Hepatocyte (in vitro differentiated cells): ENCODE results near the gene BCAP29. TPM values are rescaled to one million over a fixed set of nuclear protein-coding genes. Genes with fewer than 3 reads are reported as not detected.

ENCODE experiments used
- DNase-seq: peaks from one replicate; pipeline ENCODE4 v3.0.0-alpha.2; 2016; ENCODE audit warnings: low spot score
- H2AFZ ChIP-seq: fragments of 200-600 bp; sonication (generic); 2 replicates; pipeline ENCODE4 v1.6.0; 2016; ENCODE audit warnings: antibody characterized with exemption, mild to moderate bottlenecking
- H3K27ac ChIP-seq: fragments of 200-600 bp; sonication (generic); 2 replicates; pipeline ENCODE4 v1.5.1; 2016; ENCODE audit warnings: mild to moderate bottlenecking
- H3K27me3 ChIP-seq: fragments of 200-600 bp; sonication (generic); 2 replicates; pipeline ENCODE4 v1.6.1; 2016
- H3K36me3 ChIP-seq: fragments of 200-600 bp; sonication (generic); replicated peaks from 2 replicates; pipeline ENCODE4 v1.5.1; 2016; ENCODE audit warnings: low read depth; ENCODE audit not compliant: insufficient read depth
- H3K4me1 ChIP-seq: fragments of 200-600 bp; sonication (generic); 2 replicates; pipeline ENCODE4 v1.5.1; 2016; ENCODE audit warnings: mild to moderate bottlenecking, moderate library complexity; ENCODE audit not compliant: insufficient read depth
- H3K4me2 ChIP-seq: fragments of 200-600 bp; sonication (generic); 2 replicates; pipeline ENCODE4 v1.6.0; 2016
- H3K4me3 ChIP-seq: fragments of 200-600 bp; sonication (generic); 2 replicates; pipeline ENCODE4 v1.5.1; 2016; ENCODE audit warnings: mild to moderate bottlenecking
- H3K79me2 ChIP-seq: fragments of 200-600 bp; sonication (generic); 2 replicates; pipeline ENCODE4 v1.6.0; 2017; ENCODE audit warnings: mild to moderate bottlenecking
- H3K9me2 ChIP-seq: fragments of 200-600 bp; sonication (generic); replicated peaks from 2 replicates; pipeline ENCODE4 v1.6.0; 2017; ENCODE audit warnings: mild to moderate bottlenecking; ENCODE audit not compliant: insufficient read depth
- H3K9me3 ChIP-seq: fragments of 200-600 bp; sonication (generic); 2 replicates; pipeline ENCODE4 v1.5.1; 2016; ENCODE audit warnings: low read depth, mild to moderate bottlenecking
- H4K20me1 ChIP-seq: fragments of 200-600 bp; sonication (generic); 2 replicates; pipeline ENCODE4 v1.6.0; 2016; ENCODE audit warnings: mild to moderate bottlenecking; ENCODE audit not compliant: insufficient read depth, poor library complexity, severe bottlenecking
- CTCF ChIP-seq: fragments of 200-600 bp; sonication (generic); IDR thresholded peaks from 2 replicates; pipeline ENCODE4 v1.5.1; 2016; ENCODE audit warnings: antibody characterized with exemption, mild to moderate bottlenecking; ENCODE audit not compliant: poor library complexity
- EZH2 ChIP-seq: fragments of 200-600 bp; sonication (generic); IDR thresholded peaks from 2 replicates; pipeline ENCODE4 v1.6.1; 2016; ENCODE audit warnings: antibody characterized with exemption, mild to moderate bottlenecking, borderline replicate concordance
- EZH2phosphoT487 ChIP-seq: fragments of 200-600 bp; sonication (generic); IDR thresholded peaks from one replicate; pipeline ENCODE4 v1.6.1; 2018; ENCODE audit warnings: antibody characterized with exemption, mild to moderate bottlenecking, low read depth, moderate library complexity; ENCODE audit not compliant: unreplicated experiment, severe bottlenecking
- WGBS: methylation state at CpG from one replicate; pipeline ENCODE4 v1.1.6; 2016; ENCODE audit warnings: low lambda C conversion rate; ENCODE audit errors: missing lambda C conversion rate; 5-methylcytosine and 5-hydroxymethylcytosine counted together
- polyA plus RNA-seq: library from polyadenylated mRNA; unstranded; fragments of >200 nt; fragmentation: Nextera tagmentation; extraction: Ambion mirVana; gene quantifications from 2 replicates; pipeline ENCODE4 v1.2.1, GENCODE V29; 2016
- total RNA-seq: library from RNA; depleted of rRNA; stranded (reverse); fragments of >200 nt; gene quantifications from 2 replicates; pipeline ENCODE4 v1.2.3, GENCODE V29; 2014

The BCAP29 gene
- total and polyA plus RNA-seq, 2 experiments from 2014 or later = 35.1 to 76.6 TPM

- Histone ChIP-seq H3K27me3 (no peaks in the 10 kb centered on the region), H3K4me3 (peak overlapping the region; percentile 58), H3K9me2 (no peaks in the 10 kb centered on the region), H4K20me1 (no peaks in the 10 kb centered on the region), H3K36me3 (no peaks in the 10 kb centered on the region), H2AFZ (peak overlapping the region; percentile 85), H3K79me2 (peaks cover 38% of the 10 kb centered on the region), H3K4me2 (peak overlapping the region; percentile 71), H3K27ac (peak overlapping the region; percentile 97), H3K4me1 (peaks cover 8% of the 10 kb centered on the region), H3K9me3 (no peaks in the 10 kb centered on the region)
- no peak for TF ChIP-seq EZH2
- no peak for TF ChIP-seq CTCF
- TF ChIP-seq EZH2phosphoT487 = no peak
- DNase-seq = no peak
- WGBS = 49% methylated on average over 9 of the region's 9 CpGs
Observed at GRCh38 chr7:107564553-107565298, 15.3 kb upstream of the BCAP29 start.

- Histone ChIP-seq H3K27ac (no peak overlapping the region), H2AFZ (no peak overlapping the region), H3K9me3 (no peaks in the 10 kb centered on the region), H3K27me3 (no peaks in the 10 kb centered on the region), H3K36me3 (no peaks in the 10 kb centered on the region), H3K4me2 (no peak overlapping the region), H3K4me3 (no peak overlapping the region), H4K20me1 (no peaks in the 10 kb centered on the region), H3K4me1 (no peaks in the 10 kb centered on the region), H3K9me2 (no peaks in the 10 kb centered on the region), H3K79me2 (peaks cover 2% of the 10 kb centered on the region)
- no peak for DNase-seq
- TF ChIP-seq EZH2phosphoT487 = no peak
- TF ChIP-seq CTCF = no peak
- no peak for TF ChIP-seq EZH2
- 97% methylated on average over 2 of the region's 2 CpGs for WGBS
Observed at GRCh38 chr7:107570298-107570697, 9.7 kb upstream of the BCAP29 start.

- no peak for DNase-seq
- no peak overlapping the region for H3K27ac ChIP-seq
- no peak overlapping the region for H2AFZ ChIP-seq
- H4K20me1 ChIP-seq = no peaks in the 10 kb centered on the region
- no peak for TF ChIP-seq EZH2phosphoT487
- TF ChIP-seq EZH2 = no peak
- no peak for TF ChIP-seq CTCF
- H3K9me2 ChIP-seq = no peaks in the 10 kb centered on the region
- H3K36me3 ChIP-seq = no peaks in the 10 kb centered on the region
- no peaks in the 10 kb centered on the region for H3K4me1 ChIP-seq
- 87% methylated on average over 4 of the region's 4 CpGs for WGBS
- no peak overlapping the region for H3K4me3 ChIP-seq
- no peaks in the 10 kb centered on the region for H3K79me2 ChIP-seq
- H3K4me2 ChIP-seq = no peak overlapping the region
- no peaks in the 10 kb centered on the region for H3K27me3 ChIP-seq
- no peaks in the 10 kb centered on the region for H3K9me3 ChIP-seq
Observed at GRCh38 chr7:107573537-107573936, 6.5 kb upstream of the BCAP29 start.
